Measurements from ENCODE around the gene LINC01488.

DNA sequence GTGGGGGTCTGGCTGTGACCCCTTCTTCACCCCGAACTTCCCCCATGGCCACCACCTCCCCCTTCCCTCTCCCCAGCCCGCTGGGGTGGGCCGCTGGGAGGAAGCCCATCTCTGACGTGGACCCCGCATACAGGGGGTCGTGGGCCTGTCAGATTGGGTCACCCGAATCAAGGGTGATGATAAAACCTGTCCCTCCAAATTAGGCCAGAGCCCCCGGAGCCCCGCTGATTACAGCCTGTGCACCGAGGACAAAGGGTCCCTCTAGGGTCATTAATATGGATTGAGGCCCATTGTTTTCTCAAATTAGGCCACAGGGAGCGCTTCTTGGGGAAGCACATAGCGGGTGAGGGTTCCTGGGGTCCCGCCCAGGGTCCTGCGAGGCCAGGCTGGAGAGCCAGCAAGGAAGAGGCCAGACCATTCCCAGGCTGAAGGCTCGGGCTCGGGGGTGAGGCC lies 4.9 kb upstream of the LINC01488 start:
- TF ChIP-seq CTCF (IDR thresholded peaks at IDR 0.05; ENCODE audit: insufficient read depth, low read length, poor library complexity, severe bottlenecking) (no peak), EZH2phosphoT487 (conservative IDR thresholded peaks at IDR 0.05; ENCODE audit: low read length) (no peak)

Measured in SU-DHL-6 (cell line).